Fibroblast of lung (primary cell): ENCODE data around the gene PTPN2. TPM values are rescaled to one million over a fixed set of nuclear protein-coding genes. Genes with fewer than 3 reads are reported as not detected.

Experiments used
- DNase-seq, 2 donors: peaks; one replicate each; pipeline versions ENCODE4 v3.0.0 to v3.0.0-alpha.2; 2010; ENCODE audit warnings: low read depth in 2 of 2
- H2AFZ ChIP-seq: 2 replicates; pipeline ENCODE4 v1.5.1; 2012; ENCODE audit warnings: low read length, control low read depth, inconsistent platforms
- H3K27ac ChIP-seq: 2 replicates; pipeline ENCODE4 v1.5.1; 2011; ENCODE audit warnings: low read length, control low read depth; ENCODE audit not compliant: insufficient read depth
- H3K27me3 ChIP-seq: 2 replicates; pipeline ENCODE4 v1.5.1; 2011; ENCODE audit warnings: mild to moderate bottlenecking, low read length; ENCODE audit not compliant: control insufficient read depth, insufficient read depth
- H3K36me3 ChIP-seq: 2 replicates; pipeline ENCODE4 v1.5.1; 2011; ENCODE audit warnings: low read length; ENCODE audit not compliant: control insufficient read depth, insufficient read depth
- H3K4me1 ChIP-seq: 2 replicates; pipeline ENCODE4 v1.5.1; 2011; ENCODE audit warnings: low read length; ENCODE audit not compliant: control insufficient read depth, insufficient read depth; ENCODE audit errors: extremely low read depth
- H3K4me2 ChIP-seq: 2 replicates; pipeline ENCODE4 v1.5.1; 2011; ENCODE audit warnings: low read length, control low read depth; ENCODE audit not compliant: insufficient read depth; ENCODE audit errors: extremely low read depth
- H3K4me3 ChIP-seq, 4 experiments: fragments of 200-600 bp in 1 of 4; sonication (generic) in 1 of 4; replicated peaks in 1 of 4; 2 replicates each; pipeline ENCODE4 v1.5.1; 2011 to 2016; ENCODE audit warnings: low read length in 4 of 4, low read depth in 3 of 4, mild to moderate bottlenecking in 3 of 4, control low read depth in 2 of 4, inconsistent platforms in 1 of 4, mixed read lengths in 1 of 4; ENCODE audit not compliant: insufficient read depth in 1 of 4; ENCODE audit errors: control extremely low read depth in 1 of 4
- H3K79me2 ChIP-seq: 2 replicates; pipeline ENCODE4 v1.5.1; 2012; ENCODE audit warnings: mild to moderate bottlenecking, low read length, inconsistent platforms; ENCODE audit not compliant: control insufficient read depth, insufficient read depth
- H3K9ac ChIP-seq: 2 replicates; pipeline ENCODE4 v1.5.1; 2011; ENCODE audit warnings: mild to moderate bottlenecking, low read length, control low read depth; ENCODE audit not compliant: insufficient read depth
- H3K9me3 ChIP-seq: 2 replicates; pipeline ENCODE4 v1.5.1; 2012; ENCODE audit warnings: low read depth, low read length; ENCODE audit not compliant: control insufficient read depth, insufficient read depth
- H4K20me1 ChIP-seq: 2 replicates; pipeline ENCODE4 v1.5.1; 2011; ENCODE audit warnings: low read length; ENCODE audit not compliant: control insufficient read depth, insufficient read depth; ENCODE audit errors: extremely low read depth
- EZH2 ChIP-seq: IDR thresholded peaks from 2 replicates; pipeline ENCODE4 v1.5.1; 2012; ENCODE audit warnings: low read length, control low read depth, mild to moderate bottlenecking; ENCODE audit errors: missing control alignments
- polyA plus RNA-seq, 2 donors: library from polyadenylated mRNA; depleted of rRNA in 1 of 2; stranded (reverse) in 1 of 2; unstranded in 1 of 2; fragments of >200 nt; gene quantifications; 2 replicates each; pipeline ENCODE4 v1.2.1, GENCODE V29; 2011 to 2012; ENCODE audit warnings: missing spikeins in 1 of 2
- total RNA-seq: library from RNA; depleted of rRNA; stranded (reverse); fragments of >200 nt; gene quantifications from 2 replicates; pipeline ENCODE4 v1.2.1, GENCODE V29; 2014
- TF ChIP-seq, protein P1 (sequence below), 2 donors: IDR thresholded peaks in 1 of 2; conservative IDR thresholded peaks in 1 of 2; 1 replicate in 1 of 2; 2 replicates in 1 of 2; pipeline ENCODE4 v1.5.1; 2011 to 2012; ENCODE audit warnings: low read length in 2 of 2, control low read depth in 1 of 2, inconsistent platforms in 1 of 2, low read depth in 1 of 2, mild to moderate bottlenecking in 1 of 2

Gene PTPN2
- total and polyA plus RNA-seq, 2 donors (not counting 1 experiment from before 2014, with no cell fraction given), result 23.6 to 23.7 TPM

DNA sequence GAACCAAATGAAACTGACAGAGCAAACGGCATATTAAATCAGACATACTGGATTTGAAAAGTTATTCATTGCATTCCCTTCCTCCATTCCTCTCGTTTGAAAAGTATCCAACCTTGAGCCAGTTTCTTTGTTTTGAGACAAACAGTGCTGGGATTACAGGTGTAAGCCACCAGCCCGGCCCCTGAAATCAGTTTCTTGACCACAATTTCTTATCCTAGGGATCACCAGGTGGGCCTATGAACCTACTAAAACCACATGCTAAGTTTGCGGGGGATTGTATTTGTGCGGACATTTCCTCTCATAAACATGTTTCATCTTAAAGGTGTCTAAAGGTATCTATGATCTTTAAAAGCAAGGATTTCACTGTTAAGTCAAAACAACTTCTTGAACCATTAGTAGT is 11.6 kb downstream of the PTPN2 start:
- no peak overlapping the region for H2AFZ ChIP-seq
- no peaks in the 10 kb centered on the region for H3K27me3 ChIP-seq
- peaks cover 19% of the 10 kb centered on the region for H3K79me2 ChIP-seq
- no peaks in the 10 kb centered on the region for H3K36me3 ChIP-seq
- H3K4me1 ChIP-seq, result no peaks in the 10 kb centered on the region
- H3K27ac ChIP-seq, result no peak overlapping the region
- no peak overlapping the region for H3K4me3 ChIP-seq
- DNase-seq, result no peak
- no peaks in the 10 kb centered on the region for H3K9me3 ChIP-seq
- TF ChIP-seq EZH2, result no peak
- TF ChIP-seq, protein P1, sequence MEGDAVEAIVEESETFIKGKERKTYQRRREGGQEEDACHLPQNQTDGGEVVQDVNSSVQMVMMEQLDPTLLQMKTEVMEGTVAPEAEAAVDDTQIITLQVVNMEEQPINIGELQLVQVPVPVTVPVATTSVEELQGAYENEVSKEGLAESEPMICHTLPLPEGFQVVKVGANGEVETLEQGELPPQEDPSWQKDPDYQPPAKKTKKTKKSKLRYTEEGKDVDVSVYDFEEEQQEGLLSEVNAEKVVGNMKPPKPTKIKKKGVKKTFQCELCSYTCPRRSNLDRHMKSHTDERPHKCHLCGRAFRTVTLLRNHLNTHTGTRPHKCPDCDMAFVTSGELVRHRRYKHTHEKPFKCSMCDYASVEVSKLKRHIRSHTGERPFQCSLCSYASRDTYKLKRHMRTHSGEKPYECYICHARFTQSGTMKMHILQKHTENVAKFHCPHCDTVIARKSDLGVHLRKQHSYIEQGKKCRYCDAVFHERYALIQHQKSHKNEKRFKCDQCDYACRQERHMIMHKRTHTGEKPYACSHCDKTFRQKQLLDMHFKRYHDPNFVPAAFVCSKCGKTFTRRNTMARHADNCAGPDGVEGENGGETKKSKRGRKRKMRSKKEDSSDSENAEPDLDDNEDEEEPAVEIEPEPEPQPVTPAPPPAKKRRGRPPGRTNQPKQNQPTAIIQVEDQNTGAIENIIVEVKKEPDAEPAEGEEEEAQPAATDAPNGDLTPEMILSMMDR (conservative IDR thresholded peaks at IDR 0.05 in 1 of 2, IDR thresholded peaks at IDR 0.05 in 1 of 2; ENCODE audit: low read depth in 1 of 2, low read length in 2 of 2), result no peak
- no peak overlapping the region for H3K4me2 ChIP-seq
- no peak overlapping the region for H3K9ac ChIP-seq
- H4K20me1 ChIP-seq, result no peaks in the 10 kb centered on the region

GRCh38 chr18:12868576-12868975 is 15.5 kb downstream of the PTPN2 start:
- peaks cover 2% of the 10 kb centered on the region for H3K79me2 ChIP-seq
- H3K4me3 ChIP-seq, result no peak overlapping the region
- no peak for TF ChIP-seq EZH2
- TF ChIP-seq, protein P1 (conservative IDR thresholded peaks at IDR 0.05 in 1 of 2, IDR thresholded peaks at IDR 0.05 in 1 of 2; ENCODE audit: low read depth in 1 of 2, low read length in 2 of 2), result no peak
- no peak overlapping the region for H3K27ac ChIP-seq
- no peak overlapping the region for H3K9ac ChIP-seq
- no peaks in the 10 kb centered on the region for H3K27me3 ChIP-seq
- DNase-seq, result no peak
- H3K4me2 ChIP-seq, result no peak overlapping the region
- no peaks in the 10 kb centered on the region for H3K9me3 ChIP-seq
- H3K36me3 ChIP-seq, result no peaks in the 10 kb centered on the region
- H2AFZ ChIP-seq, result no peak overlapping the region
- no peaks in the 10 kb centered on the region for H4K20me1 ChIP-seq
- H3K4me1 ChIP-seq, result no peaks in the 10 kb centered on the region

GRCh38 chr18:12867441-12868123 is 16.5 kb downstream of the PTPN2 start:
- no peaks in the 10 kb centered on the region for H3K9me3 ChIP-seq
- no peaks in the 10 kb centered on the region for H3K36me3 ChIP-seq
- TF ChIP-seq EZH2, result no peak
- TF ChIP-seq, protein P1 (conservative IDR thresholded peaks at IDR 0.05 in 1 of 2, IDR thresholded peaks at IDR 0.05 in 1 of 2; ENCODE audit: low read depth in 1 of 2, low read length in 2 of 2), result no peak
- no peaks in the 10 kb centered on the region for H4K20me1 ChIP-seq
- no peak overlapping the region for H3K27ac ChIP-seq
- no peak for DNase-seq
- no peak overlapping the region for H3K9ac ChIP-seq
- H3K4me1 ChIP-seq, result no peaks in the 10 kb centered on the region
- no peak overlapping the region for H3K4me2 ChIP-seq
- H3K27me3 ChIP-seq, result no peaks in the 10 kb centered on the region
- H3K4me3 ChIP-seq, result no peak overlapping the region
- no peak overlapping the region for H2AFZ ChIP-seq
- H3K79me2 ChIP-seq, result peaks cover 3% of the 10 kb centered on the region
